Fibroblast of lung (primary cell): Measurements from ENCODE around the gene ATP8A1.
"Not testable (repeated sequence)": the region's sequence is repeated elsewhere in the genome, so short reads cannot be mapped to it uniquely, and the experiment has no call there.

ENCODE experiments used
- CTCF ChIP-seq, 2 donors: IDR thresholded peaks in 1 of 2; conservative IDR thresholded peaks in 1 of 2; 1 replicate in 1 of 2; 2 replicates in 1 of 2; pipeline ENCODE4 v1.5.1; 2011 to 2012; ENCODE audit warnings: low read length in 2 of 2, control low read depth in 1 of 2, inconsistent platforms in 1 of 2, low read depth in 1 of 2, mild to moderate bottlenecking in 1 of 2
- EZH2 ChIP-seq: IDR thresholded peaks from 2 replicates; pipeline ENCODE4 v1.5.1; 2012; ENCODE audit warnings: low read length, control low read depth, mild to moderate bottlenecking; ENCODE audit errors: missing control alignments

GRCh38 chr4:42467777-42468176, 189.1 kb downstream of the ATP8A1 start:
- not testable (repeated sequence) for TF ChIP-seq CTCF (conservative IDR thresholded peaks at IDR 0.05 in 1 of 2, IDR thresholded peaks at IDR 0.05 in 1 of 2; ENCODE audit: low read depth in 1 of 2, low read length in 2 of 2); EZH2
